HepG2 (cell line): ENCODE results near the gene ELF2. TPM values are rescaled to one million over a fixed set of nuclear protein-coding genes. Genes with fewer than 3 reads are reported as not detected.

Experiments
- CBX1 ChIP-seq: IDR thresholded peaks from one replicate; pipeline ENCODE4 v1.6.1; 2016; ENCODE audit warnings: antibody characterized with exemption, low read depth
- CEBPZ ChIP-seq: IDR thresholded peaks from 2 replicates; pipeline ENCODE4 v1.6.1; 2012; ENCODE audit warnings: low read length, improper control_type of control experiment
- EEA1 ChIP-seq: sonication (generic); formaldehyde crosslinking; IDR thresholded peaks from 2 replicates; pipeline ENCODE4 v1.5.1; 2020; ENCODE audit warnings: mild to moderate bottlenecking, missing genetic modification reagents, borderline replicate concordance
- HDAC2 ChIP-seq: sonication (generic); formaldehyde crosslinking; IDR thresholded peaks from 2 replicates; pipeline ENCODE4 v1.4.0; 2020; ENCODE audit warnings: missing genetic modification reagents
- JDP2 ChIP-seq: sonication (generic); formaldehyde crosslinking; IDR thresholded peaks from 2 replicates; pipeline ENCODE4 v1.8.1; 2022; ENCODE audit warnings: missing genetic modification reagents, borderline replicate concordance
- KDM5B ChIP-seq: sonication (generic); formaldehyde crosslinking; IDR thresholded peaks from 2 replicates; pipeline ENCODE4 v1.4.0; 2020; ENCODE audit warnings: missing genetic modification reagents, mild to moderate bottlenecking, borderline replicate concordance
- MLXIP ChIP-seq: sonication (generic); formaldehyde crosslinking; IDR thresholded peaks from 2 replicates; pipeline ENCODE4 v1.9.0; 2021; ENCODE audit warnings: missing genetic modification reagents, borderline replicate concordance
- PAWR ChIP-seq: sonication (generic); formaldehyde crosslinking; IDR thresholded peaks from 2 replicates; pipeline ENCODE4 v1.4.0; 2020; ENCODE audit warnings: missing genetic modification reagents, mild to moderate bottlenecking, borderline replicate concordance
- PHF21A ChIP-seq: sonication (generic); formaldehyde crosslinking; IDR thresholded peaks from 2 replicates; pipeline ENCODE4 v1.5.0; 2020; ENCODE audit warnings: mild to moderate bottlenecking, missing genetic modification reagents
- SKI ChIP-seq: fragments of 450-650 bp; IDR thresholded peaks from one replicate; pipeline ENCODE4 v1.6.1; 2018; ENCODE audit warnings: mild to moderate bottlenecking; ENCODE audit not compliant: partially characterized antibody
- SMARCE1 ChIP-seq: fragments of 450-650 bp; IDR thresholded peaks from 2 replicates; pipeline ENCODE4 v1.6.1; 2017; ENCODE audit warnings: borderline replicate concordance
- TFAP4 ChIP-seq: sonication (generic); IDR thresholded peaks from 2 replicates; pipeline ENCODE4 v1.6.1; 2016; ENCODE audit warnings: low read depth, borderline replicate concordance
- THAP11 ChIP-seq: IDR thresholded peaks from 2 replicates; pipeline ENCODE4 v1.6.1; 2016; ENCODE audit warnings: missing biosample characterization, missing genetic modification reagents
- WIZ ChIP-seq: sonication (generic); formaldehyde crosslinking; IDR thresholded peaks from 2 replicates; pipeline ENCODE4 v1.5.1; 2020; ENCODE audit warnings: mild to moderate bottlenecking, missing genetic modification reagents
- ZBTB20 ChIP-seq: sonication (generic); formaldehyde crosslinking; IDR thresholded peaks from 2 replicates; pipeline ENCODE4 v1.8.1; 2023; ENCODE audit warnings: missing genetic modification reagents, low read depth, mild to moderate bottlenecking, borderline replicate concordance
- ZGPAT ChIP-seq: IDR thresholded peaks from 2 replicates; pipeline ENCODE4 v1.6.1; 2016; ENCODE audit warnings: mild to moderate bottlenecking
- ZNF124 ChIP-seq: sonication (generic); formaldehyde crosslinking; IDR thresholded peaks from 2 replicates; pipeline ENCODE4 v1.4.0; 2020; ENCODE audit warnings: missing genetic modification reagents
- ZNF234 ChIP-seq: sonication (generic); formaldehyde crosslinking; conservative IDR thresholded peaks from 2 replicates; pipeline ENCODE4 v1.5.1; 2020; ENCODE audit warnings: mild to moderate bottlenecking, missing genetic modification reagents
- ZNF235 ChIP-seq: sonication (generic); formaldehyde crosslinking; IDR thresholded peaks from 2 replicates; pipeline ENCODE4 v1.8.1; 2023; ENCODE audit warnings: mild to moderate bottlenecking, missing genetic modification reagents, borderline replicate concordance
- ZNF251 ChIP-seq: sonication (generic); formaldehyde crosslinking; IDR thresholded peaks from 2 replicates; pipeline ENCODE4 v1.9.0; 2021; ENCODE audit warnings: mild to moderate bottlenecking, missing genetic modification reagents
- ZNF274 ChIP-seq: sonication (generic); formaldehyde crosslinking; IDR thresholded peaks from 2 replicates; pipeline ENCODE4 v1.5.1; 2020; ENCODE audit warnings: mild to moderate bottlenecking, missing genetic modification reagents
- ZNF331 ChIP-seq: sonication (generic); formaldehyde crosslinking; IDR thresholded peaks from 2 replicates; pipeline ENCODE4 v1.4.0; 2020; ENCODE audit warnings: missing genetic modification reagents
- polyA plus RNA-seq, 8 experiments: library from polyadenylated mRNA; depleted of rRNA in 3 of 8; stranded (reverse) in 7 of 8; unstranded in 1 of 8; fragments of >200 nt; fragmentation: Illumina TruSeq in 4 of 8; extraction: Trizol in 4 of 8; gene quantifications; 2 replicates each; pipeline versions ENCODE4 v1.2.1 to v1.2.3, GENCODE V29; 2011 to 2016; ENCODE audit warnings: low read depth in 4 of 8, missing spikeins in 1 of 8, mixed read lengths in 1 of 8; ENCODE audit not compliant: insufficient read depth in 1 of 8
- total RNA-seq, 5 experiments: library from RNA; depleted of rRNA; stranded (reverse); fragments of >200 nt; fragmentation: Illumina TruSeq; extraction: Trizol; gene quantifications; 2 replicates each; pipeline ENCODE4 v1.2.3, GENCODE V29; 2016; ENCODE audit warnings: low read depth in 1 of 5

The ELF2 gene
- total and polyA plus RNA-seq, 2 of the 13 experiments (the other 11 are each of a cell fraction or from before 2014, with no cell fraction given) = 28.6 to 35.4 TPM

GRCh38 chr4:139015269-139015947 is 161.6 kb downstream of the ELF2 start, which contains the start of gene NOCT (continued):
- TF ChIP-seq THAP11 (CRISPR knock-in tag) (0 out of 2 replicates have a peak, but pooled peaks have one; percentile 39), ZNF124 (peak; percentile 19; the same call in 1 of the 2 replicates), ZNF235 (CRISPR knock-in tag) (peak; percentile 73; the same call in 1 of the 2 replicates), ZNF331 (CRISPR knock-in tag) (peak; percentile 27; the same call in 1 of the 2 replicates), ZBTB20 (CRISPR knock-in tag) (peak; percentile 48; the same call in 1 of the 2 replicates), KDM5B (CRISPR knock-in tag) (peak; percentile 89; the same call in 1 of the 2 replicates), WIZ (CRISPR knock-in tag) (no peak), CBX1 (peak; percentile 34), PHF21A (CRISPR knock-in tag) (no peak; the same call in 1 of the 2 replicates), EEA1 (0 out of 2 replicates have a peak, but pooled peaks have one; percentile 35), TFAP4 (0 out of 2 replicates have a peak, but pooled peaks have one; percentile 18), HDAC2 (peak; percentile 80), MLXIP (CRISPR knock-in tag) (no peak), ZNF274 (CRISPR knock-in tag) (peak; percentile 59), ZNF234 (peak; percentile 92), ZGPAT (CRISPR knock-in tag) (peak; percentile 84), CEBPZ (no peak), ZNF251 (CRISPR knock-in tag) (no peak), JDP2 (CRISPR knock-in tag) (peak; percentile 65; the same call in 1 of the 2 replicates), SKI (peak; percentile 94), PAWR (CRISPR knock-in tag) (no peak), SMARCE1 (no peak)
